ENCODE measurements around the gene AFTPH.

The AFTPH gene

GRCh38 chr2:64501946-64502345 lies 22.2 kb upstream of the AFTPH start:
- Histone ChIP-seq H3K27me3 (ENCODE audit: control insufficient read depth, insufficient read depth, low read length) (no peaks in the 10 kb centered on the region), H3K4me3 (ENCODE audit: low read length) (no peak overlapping the region), H3K9me3 (ENCODE audit: control insufficient read depth, low read depth, low read length) (no peaks in the 10 kb centered on the region), H3K4me1 (ENCODE audit: control insufficient read depth, low read depth, low read length) (peaks cover 3% of the 10 kb centered on the region), H3K27ac (ENCODE audit: low read length) (no peak overlapping the region), H3K36me3 (ENCODE audit: control insufficient read depth, low read depth, low read length) (no peaks in the 10 kb centered on the region), H3K9ac (ENCODE audit: low read length) (no peak overlapping the region)

DNA sequence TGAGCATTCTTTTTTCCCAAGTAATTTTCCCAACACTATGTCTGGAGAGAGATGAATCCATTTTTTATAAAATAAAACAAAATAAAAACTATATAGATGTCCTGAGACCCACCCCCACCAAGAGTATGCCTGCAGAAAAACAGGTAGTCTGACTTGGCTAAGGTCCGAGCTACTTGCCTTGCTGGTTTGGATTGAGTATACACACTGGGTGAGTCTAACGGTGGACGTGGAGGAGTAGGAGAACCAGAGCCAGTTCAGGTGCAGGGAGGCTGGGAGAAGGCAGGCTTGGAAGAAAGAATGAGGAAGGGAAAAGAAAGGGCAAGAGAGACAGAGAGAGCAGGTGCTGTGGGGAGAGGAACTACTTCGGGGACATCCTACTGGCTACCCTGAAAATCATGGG lies 21.3 kb upstream of the AFTPH start:
- Histone ChIP-seq H3K4me3 (ENCODE audit: low read length) (no peak overlapping the region), H3K4me1 (ENCODE audit: control insufficient read depth, low read depth, low read length) (peaks cover 3% of the 10 kb centered on the region), H3K27me3 (ENCODE audit: control insufficient read depth, insufficient read depth, low read length) (no peaks in the 10 kb centered on the region), H3K9ac (ENCODE audit: low read length) (no peak overlapping the region), H3K9me3 (ENCODE audit: control insufficient read depth, low read depth, low read length) (no peaks in the 10 kb centered on the region), H3K27ac (ENCODE audit: low read length) (no peak overlapping the region), H3K36me3 (ENCODE audit: control insufficient read depth, low read depth, low read length) (no peaks in the 10 kb centered on the region)

DNA sequence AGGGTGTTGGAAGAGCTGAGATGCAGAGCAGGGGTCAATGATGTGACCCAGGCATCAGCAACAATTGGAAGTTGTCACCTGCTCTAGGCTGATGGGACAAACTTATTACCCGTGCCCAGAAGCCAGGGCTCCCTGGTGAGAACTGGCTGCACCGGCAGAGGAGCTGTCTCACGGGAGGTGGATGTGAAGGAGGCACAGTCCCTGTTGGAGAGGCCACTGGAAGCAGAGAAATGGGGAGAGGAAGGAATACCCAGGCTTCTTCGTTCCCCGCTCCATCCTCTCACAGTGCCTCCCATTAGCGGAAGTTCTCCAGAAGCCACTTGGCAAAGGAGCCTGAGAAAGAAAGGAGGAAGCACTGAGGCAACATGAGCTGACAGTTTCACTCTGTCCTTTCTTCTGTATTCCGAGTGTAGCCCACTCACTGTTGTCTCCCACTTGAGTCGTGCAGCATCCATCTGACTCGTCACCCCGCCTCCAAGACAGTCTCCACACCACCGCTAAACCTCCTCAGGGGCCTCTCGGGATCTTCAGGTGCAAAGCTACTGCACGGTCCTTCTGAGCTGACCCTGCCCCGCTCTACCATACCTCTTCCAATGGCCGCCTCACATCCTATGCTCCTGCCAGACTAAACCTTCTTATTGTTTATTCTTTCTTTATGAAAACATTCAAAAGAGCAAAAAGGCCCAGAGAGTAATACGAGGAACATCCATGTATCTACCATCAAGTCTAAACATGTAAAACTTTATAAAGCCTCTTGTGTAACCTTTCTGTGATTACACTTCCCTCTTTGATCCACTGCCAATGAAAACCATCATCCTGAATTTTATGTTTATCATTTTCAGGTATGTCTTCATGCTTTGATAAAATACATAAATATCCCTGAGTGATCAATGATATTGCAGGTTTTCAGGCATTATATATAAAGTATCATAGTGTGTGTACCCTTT lies 19.1 kb upstream of the AFTPH start:
- no peak overlapping the region for H3K9ac ChIP-seq (ENCODE audit: low read length)

DNA sequence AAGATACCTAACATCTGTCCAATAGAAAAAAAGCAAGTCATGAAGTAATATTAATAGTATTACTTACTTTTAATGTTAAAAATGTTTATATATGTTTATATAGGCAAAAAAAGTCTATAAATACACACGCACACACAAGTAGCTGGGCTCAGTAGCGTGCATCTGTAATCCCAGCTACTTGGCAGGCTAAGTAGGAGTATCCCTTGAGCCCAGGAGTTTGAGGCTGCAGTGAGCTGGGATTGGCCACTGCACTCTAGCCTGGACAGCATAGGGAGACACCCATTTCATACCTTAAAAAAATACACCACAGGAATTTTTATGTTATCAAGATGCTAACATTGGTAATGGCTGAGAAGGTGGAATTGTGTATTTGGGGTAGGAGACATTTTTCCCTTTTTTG lies 17.4 kb upstream of the AFTPH start:
- H3K4me3 ChIP-seq (ENCODE audit: low read length), result no peak overlapping the region
- no peaks in the 10 kb centered on the region for H3K9me3 ChIP-seq (ENCODE audit: control insufficient read depth, low read depth, low read length)
- no peak overlapping the region for H3K9ac ChIP-seq (ENCODE audit: low read length)
- H3K36me3 ChIP-seq (ENCODE audit: control insufficient read depth, low read depth, low read length), result no peaks in the 10 kb centered on the region
- no peaks in the 10 kb centered on the region for H3K4me1 ChIP-seq (ENCODE audit: control insufficient read depth, low read depth, low read length)
- no peak overlapping the region for H3K27ac ChIP-seq (ENCODE audit: low read length)
- no peaks in the 10 kb centered on the region for H3K27me3 ChIP-seq (ENCODE audit: control insufficient read depth, insufficient read depth, low read length)

More for the DNA sequence above, 19.1 kb upstream of the AFTPH start:
- no peak overlapping the region for H3K27ac ChIP-seq (ENCODE audit: low read length)
- H3K36me3 ChIP-seq (ENCODE audit: control insufficient read depth, low read depth, low read length), result no peaks in the 10 kb centered on the region
- H3K4me3 ChIP-seq (ENCODE audit: low read length), result no peak overlapping the region
- no peaks in the 10 kb centered on the region for H3K4me1 ChIP-seq (ENCODE audit: control insufficient read depth, low read depth, low read length)
- no peaks in the 10 kb centered on the region for H3K9me3 ChIP-seq (ENCODE audit: control insufficient read depth, low read depth, low read length)
- no peaks in the 10 kb centered on the region for H3K27me3 ChIP-seq (ENCODE audit: control insufficient read depth, insufficient read depth, low read length)

GRCh38 chr2:64514008-64514407 lies 10.1 kb upstream of the AFTPH start:
- Histone ChIP-seq H3K27ac (ENCODE audit: low read length) (no peak overlapping the region), H3K27me3 (ENCODE audit: control insufficient read depth, insufficient read depth, low read length) (no peaks in the 10 kb centered on the region), H3K9me3 (ENCODE audit: control insufficient read depth, low read depth, low read length) (no peaks in the 10 kb centered on the region), H3K4me3 (ENCODE audit: low read length) (no peak overlapping the region), H3K36me3 (ENCODE audit: control insufficient read depth, low read depth, low read length) (no peaks in the 10 kb centered on the region), H3K9ac (ENCODE audit: low read length) (no peak overlapping the region), H3K4me1 (ENCODE audit: control insufficient read depth, low read depth, low read length) (no peaks in the 10 kb centered on the region)

DNA sequence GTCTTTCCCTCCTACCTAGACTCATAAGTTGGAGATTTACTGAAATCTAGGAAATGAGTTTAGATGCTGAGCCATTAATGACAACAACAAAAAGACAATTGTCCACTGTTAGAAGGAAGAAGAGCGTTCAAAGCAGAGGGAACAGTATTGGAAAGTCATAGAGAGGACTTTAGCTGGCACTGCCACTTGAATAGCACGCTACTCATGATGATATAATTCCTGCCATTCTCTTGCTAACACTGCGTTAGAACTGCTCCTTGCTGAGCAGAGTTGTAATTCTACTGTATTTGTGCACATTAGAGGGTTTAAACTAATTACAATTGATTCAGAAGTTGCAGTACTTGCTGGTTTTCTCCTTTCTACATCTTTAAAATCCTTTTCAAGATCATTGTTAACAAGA lies 9.0 kb upstream of the AFTPH start:
- H3K9ac ChIP-seq (ENCODE audit: low read length), result no peak overlapping the region
- no peak overlapping the region for H3K4me3 ChIP-seq (ENCODE audit: low read length)
- no peaks in the 10 kb centered on the region for H3K36me3 ChIP-seq (ENCODE audit: control insufficient read depth, low read depth, low read length)
- no peak overlapping the region for H3K27ac ChIP-seq (ENCODE audit: low read length)
- no peaks in the 10 kb centered on the region for H3K9me3 ChIP-seq (ENCODE audit: control insufficient read depth, low read depth, low read length)
- no peaks in the 10 kb centered on the region for H3K4me1 ChIP-seq (ENCODE audit: control insufficient read depth, low read depth, low read length)
- H3K27me3 ChIP-seq (ENCODE audit: control insufficient read depth, insufficient read depth, low read length), result no peaks in the 10 kb centered on the region

DNA sequence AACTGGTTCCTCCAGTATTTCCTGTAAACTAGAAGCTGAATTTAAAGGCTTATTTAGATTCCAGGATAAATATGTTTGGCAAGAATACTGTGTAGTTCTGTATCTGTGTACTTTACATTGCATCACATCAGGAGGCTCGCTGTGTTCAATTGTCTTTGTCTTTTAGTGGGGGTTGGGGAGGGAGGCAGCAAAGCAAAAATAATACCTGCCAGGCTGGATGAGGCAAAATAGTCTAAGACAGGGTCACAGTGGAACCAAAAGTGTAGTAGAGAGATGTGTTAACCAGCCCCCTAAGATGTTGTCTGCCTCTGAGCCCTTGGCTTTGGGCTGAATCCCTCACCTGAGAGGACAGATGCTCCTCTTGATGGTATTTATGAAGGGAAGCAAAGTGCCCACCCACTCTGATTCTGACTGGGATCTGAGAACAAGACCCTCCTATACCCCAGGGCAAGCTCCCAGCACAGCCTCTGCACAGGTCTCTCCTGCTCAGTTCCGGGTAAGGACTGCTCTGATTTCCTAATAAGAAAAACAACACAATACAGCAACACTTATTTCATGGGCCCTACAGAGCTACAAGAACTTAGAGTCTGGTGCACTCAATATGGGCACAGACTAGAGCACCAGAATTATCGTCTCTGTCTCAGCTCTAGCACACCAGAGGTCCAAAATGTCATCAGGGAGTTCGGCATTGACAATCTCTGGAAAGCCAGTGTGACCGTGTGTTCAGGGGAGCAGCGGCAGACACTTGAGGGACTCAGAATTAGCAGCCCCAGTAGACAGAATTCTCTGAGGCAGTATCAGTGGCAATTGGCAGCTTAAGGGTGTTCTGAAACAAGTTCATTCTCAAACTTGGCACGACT lies 7.2 kb upstream of the AFTPH start:
- H3K4me3 ChIP-seq (ENCODE audit: low read length), result no peak overlapping the region
- H3K9ac ChIP-seq (ENCODE audit: low read length), result no peak overlapping the region
- H3K36me3 ChIP-seq (ENCODE audit: control insufficient read depth, low read depth, low read length), result no peaks in the 10 kb centered on the region
- no peaks in the 10 kb centered on the region for H3K4me1 ChIP-seq (ENCODE audit: control insufficient read depth, low read depth, low read length)
- no peaks in the 10 kb centered on the region for H3K9me3 ChIP-seq (ENCODE audit: control insufficient read depth, low read depth, low read length)
- no peaks in the 10 kb centered on the region for H3K27me3 ChIP-seq (ENCODE audit: control insufficient read depth, insufficient read depth, low read length)
- H3K27ac ChIP-seq (ENCODE audit: low read length), result no peak overlapping the region

GRCh38 chr2:64517511-64517884 lies 6.6 kb upstream of the AFTPH start:
- no peaks in the 10 kb centered on the region for H3K9me3 ChIP-seq (ENCODE audit: control insufficient read depth, low read depth, low read length)
- no peak overlapping the region for H3K27ac ChIP-seq (ENCODE audit: low read length)
- H3K4me3 ChIP-seq (ENCODE audit: low read length), result no peak overlapping the region
- no peaks in the 10 kb centered on the region for H3K4me1 ChIP-seq (ENCODE audit: control insufficient read depth, low read depth, low read length)
- H3K27me3 ChIP-seq (ENCODE audit: control insufficient read depth, insufficient read depth, low read length), result no peaks in the 10 kb centered on the region
- H3K9ac ChIP-seq (ENCODE audit: low read length), result no peak overlapping the region
- H3K36me3 ChIP-seq (ENCODE audit: control insufficient read depth, low read depth, low read length), result no peaks in the 10 kb centered on the region

DNA sequence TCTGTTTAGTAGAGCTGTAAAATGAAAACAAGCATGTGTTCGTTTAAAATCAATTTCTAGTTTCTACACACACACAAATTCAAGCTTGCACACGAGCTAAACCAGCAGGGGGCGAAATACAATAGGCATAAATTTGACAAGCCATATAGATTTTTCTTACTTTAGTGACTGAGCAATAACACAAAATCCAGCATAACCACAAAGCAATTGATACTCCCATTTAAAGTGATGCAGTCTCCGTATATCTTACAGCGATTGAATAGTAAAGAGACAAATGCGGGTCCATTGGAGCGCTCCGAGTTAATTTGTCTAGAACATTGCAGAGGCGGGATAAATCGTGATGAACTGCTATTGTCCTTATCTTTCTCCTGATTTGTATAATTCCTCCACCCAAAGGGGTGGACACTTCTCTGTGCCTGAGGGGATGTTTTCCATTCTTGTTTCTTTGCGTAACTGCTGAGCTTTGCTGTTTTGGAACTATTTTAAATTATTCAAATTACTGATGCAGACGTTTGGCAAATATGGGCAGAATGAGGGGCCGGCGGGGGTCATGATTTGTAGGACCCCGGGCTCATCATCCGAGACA lies 1.2 kb upstream of the AFTPH start:
- no peaks in the 10 kb centered on the region for H3K9me3 ChIP-seq (ENCODE audit: control insufficient read depth, low read depth, low read length)
- no peaks in the 10 kb centered on the region for H3K36me3 ChIP-seq (ENCODE audit: control insufficient read depth, low read depth, low read length)
- peak overlapping the region; percentile 97 for H3K4me3 ChIP-seq (ENCODE audit: low read length)
- peaks cover 17% of the 10 kb centered on the region for H3K4me1 ChIP-seq (ENCODE audit: control insufficient read depth, low read depth, low read length)
- peak overlapping the region; percentile 79 for H3K9ac ChIP-seq (ENCODE audit: low read length)
- no peak overlapping the region for H3K27ac ChIP-seq (ENCODE audit: low read length)
- peaks cover 4% of the 10 kb centered on the region for H3K27me3 ChIP-seq (ENCODE audit: control insufficient read depth, insufficient read depth, low read length)

- Histone ChIP-seq H3K27me3 (ENCODE audit: control insufficient read depth, insufficient read depth, low read length) (peaks cover 4% of the 10 kb centered on the region), H3K9me3 (ENCODE audit: control insufficient read depth, low read depth, low read length) (no peaks in the 10 kb centered on the region), H3K27ac (ENCODE audit: low read length) (no peak overlapping the region), H3K4me3 (ENCODE audit: low read length) (peak overlapping the region; percentile 97), H3K9ac (ENCODE audit: low read length) (peak overlapping the region; percentile 48), H3K4me1 (ENCODE audit: control insufficient read depth, low read depth, low read length) (peaks cover 17% of the 10 kb centered on the region), H3K36me3 (ENCODE audit: control insufficient read depth, low read depth, low read length) (no peaks in the 10 kb centered on the region)
Observed at GRCh38 chr2:64524604-64525316, 632 bp downstream of the AFTPH start.

- Histone ChIP-seq H3K27me3 (ENCODE audit: control insufficient read depth, insufficient read depth, low read length) (peaks cover 4% of the 10 kb centered on the region), H3K9me3 (ENCODE audit: control insufficient read depth, low read depth, low read length) (no peaks in the 10 kb centered on the region), H3K27ac (ENCODE audit: low read length) (no peak overlapping the region), H3K36me3 (ENCODE audit: control insufficient read depth, low read depth, low read length) (no peaks in the 10 kb centered on the region), H3K4me3 (ENCODE audit: low read length) (peak overlapping the region; percentile 97), H3K9ac (ENCODE audit: low read length) (peak overlapping the region; percentile 48), H3K4me1 (ENCODE audit: control insufficient read depth, low read depth, low read length) (peaks cover 17% of the 10 kb centered on the region)
Observed at GRCh38 chr2:64525317-64525613, 1.1 kb downstream of the AFTPH start.
